GM19463 (cell line): Measurements from ENCODE around the gene MAML3.

Source experiments
- ATAC-seq: cut with Tn5 transposase; IDR thresholded peaks from one replicate; pipeline ENCODE4 v1.9.1; 2021; ENCODE audit warnings: mild to moderate bottlenecking, moderate library complexity; ENCODE audit not compliant: unreplicated experiment

MAML3 gene

GRCh38 chr4:139743027-139743426, 411.0 kb downstream of the MAML3 start:
- no peak for ATAC-seq

GRCh38 chr4:139740531-139741041, 413.4 kb downstream of the MAML3 start:
- ATAC-seq = no peak

GRCh38 chr4:139740121-139740520, 413.9 kb downstream of the MAML3 start:
- no peak for ATAC-seq

- no peak for ATAC-seq
Measured at GRCh38 chr4:139738846-139739613, 415.0 kb downstream of the MAML3 start.

GRCh38 chr4:139736661-139737060, 417.3 kb downstream of the MAML3 start:
- ATAC-seq = no peak

- ATAC-seq = no peak
Measured at GRCh38 chr4:139736274-139736660, 417.7 kb downstream of the MAML3 start.

GRCh38 chr4:139735381-139736273, 418.4 kb downstream of the MAML3 start:
- ATAC-seq = no peak

GRCh38 chr4:139734875-139735380, 419.1 kb downstream of the MAML3 start:
- peak; percentile 80 for ATAC-seq

GRCh38 chr4:139734201-139734874, 419.6 kb downstream of the MAML3 start:
- no peak for ATAC-seq

GRCh38 chr4:139732991-139733570, 420.9 kb downstream of the MAML3 start:
- no peak for ATAC-seq

GRCh38 chr4:139728840-139729239, 425.1 kb downstream of the MAML3 start:
- ATAC-seq = no peak

- no peak for ATAC-seq
Measured at GRCh38 chr4:139728146-139728545, 425.8 kb downstream of the MAML3 start.

GRCh38 chr4:139726615-139727014, 427.4 kb downstream of the MAML3 start:
- no peak for ATAC-seq

- ATAC-seq = no peak
Measured at GRCh38 chr4:139725236-139725635, 428.7 kb downstream of the MAML3 start.

GRCh38 chr4:139721789-139722188, 432.2 kb downstream of the MAML3 start:
- ATAC-seq = no peak

- no peak for ATAC-seq
Measured at GRCh38 chr4:139720806-139721205, 433.2 kb downstream of the MAML3 start.

- ATAC-seq = no peak
Measured at GRCh38 chr4:139719381-139720101, 434.4 kb downstream of the MAML3 start.

GRCh38 chr4:139718833-139719232, 435.2 kb downstream of the MAML3 start:
- ATAC-seq = no peak

GRCh38 chr4:139718358-139718757, 435.6 kb downstream of the MAML3 start:
- no peak for ATAC-seq
